ENCODE results near the gene DSCAM. TPM values are rescaled to one million over a fixed set of nuclear protein-coding genes. Genes with fewer than 3 reads are reported as not detected.

DSCAM gene
- total and polyA plus RNA-seq, 2 donors (not counting 3 experiments of a cell fraction or from before 2014, with no cell fraction given) = not detected

- Histone ChIP-seq H3K4me3 (replicated peaks in 1 of 3; ENCODE audit: insufficient read depth in 1 of 3, low read depth in 1 of 3, low read length in 3 of 3) (no peak overlapping the region), H3K9me3 (replicated peaks; ENCODE audit: control insufficient read depth, insufficient read depth, low read length) (peaks cover 12% of the 10 kb centered on the region), H3K36me3 (ENCODE audit: control insufficient read depth in 2 of 2, extremely low read depth in 1 of 2, insufficient read depth in 2 of 2, low read length in 2 of 2) (no peaks in the 10 kb centered on the region), H3K79me2 (ENCODE audit: control insufficient read depth, insufficient read depth, low read length) (no peaks in the 10 kb centered on the region), H3K27me3 (ENCODE audit: control insufficient read depth in 2 of 2, insufficient read depth in 2 of 2, low read length in 2 of 2) (no peaks in the 10 kb centered on the region), H3K4me1 (ENCODE audit: control insufficient read depth, extremely low read depth, insufficient read depth, low read length) (no peaks in the 10 kb centered on the region), H3K9ac (replicated peaks; ENCODE audit: extremely low read depth, insufficient read depth, low read length) (no peak overlapping the region), H2AFZ (ENCODE audit: low read depth, low read length) (no peak overlapping the region), H4K20me1 (replicated peaks; ENCODE audit: control insufficient read depth, extremely low read depth, insufficient read depth, low read length) (no peaks in the 10 kb centered on the region), H3K27ac (ENCODE audit: insufficient read depth, low read depth, low read length) (no peak overlapping the region), H3K9me1 (replicated peaks; ENCODE audit: control insufficient read depth, extremely low read depth, insufficient read depth, low read length) (no peaks in the 10 kb centered on the region), H3K4me2 (ENCODE audit: insufficient read depth, low read length) (no peak overlapping the region)
- CTCF ChIA-PET = no interaction called here
- POLR2A ChIA-PET = no interaction called here
- FAIRE-seq (no peak), DNase-seq (ENCODE audit: low read depth, low spot score) (no peak)
- dilution Hi-C loops (cut with MboI; ENCODE audit: extremely low pct_ligation_motif_present, low sequenced_read_pairs) (no loop called here), intact Hi-C loops (cut with micrococcal nuclease) (no loop called here)
- TF ChIP-seq MAX (IDR thresholded peaks at IDR 0.05; ENCODE audit: insufficient read depth, insufficient read length) (no peak), CTCF (IDR thresholded peaks at IDR 0.05; ENCODE audit: extremely low read depth in 1 of 2, insufficient read depth in 1 of 2, low read depth in 1 of 2, low read length in 2 of 2) (no peak), EZH2 (IDR thresholded peaks at IDR 0.05; ENCODE audit: borderline replicate concordance, low read depth, low read length, severe bottlenecking) (no peak), JUN (IDR thresholded peaks at IDR 0.05; ENCODE audit: borderline replicate concordance, insufficient read depth, insufficient read length, low read depth) (no peak), POLR2AphosphoS5 (IDR thresholded peaks at IDR 0.05; ENCODE audit: insufficient read depth, low read depth, low read length) (no peak), POLR2A (IDR thresholded peaks at IDR 0.05; ENCODE audit: low read depth, low read length) (no peak), MYC (IDR thresholded peaks at IDR 0.05; ENCODE audit: low read depth, low read length) (no peak), FOS (IDR thresholded peaks at IDR 0.05; ENCODE audit: borderline replicate concordance, insufficient read depth, low read length) (no peak), GATA2 (IDR thresholded peaks at IDR 0.05; ENCODE audit: insufficient read depth, insufficient read length, low read depth, low read length) (no peak)
- BruUV-seq (replicated peaks) = no TSS peak
Observed at GRCh38 chr21:40200126-40200525, 646.8 kb downstream of the DSCAM start.
